SK-N-SH (cell line): ENCODE data around the gene TAOK1.

Experiments used
- JUND ChIP-seq: IDR thresholded peaks from 2 replicates; pipeline ENCODE4 v1.4.0; 2012
- NFIC ChIP-seq: IDR thresholded peaks from 2 replicates; pipeline ENCODE4 v1.4.0; 2012; ENCODE audit warnings: borderline replicate concordance
- USF2 ChIP-seq: fragments of 150-350 bp; IDR thresholded peaks from 2 replicates; pipeline ENCODE4 v1.6.1; 2017; ENCODE audit warnings: antibody characterized with exemption, low read length, low read depth, borderline replicate concordance

- no peak for TF ChIP-seq NFIC
- TF ChIP-seq USF2: no peak
- TF ChIP-seq JUND: no peak
Measured at GRCh38 chr17:29475891-29476290, 85.7 kb downstream of the TAOK1 start.
